SK-N-MC (cell line): ENCODE data around the gene YBEY.
A peak's percentile ranks its signal among the peaks of the same experiment; 100 is the strongest.
"Not testable (repeated sequence)": the region's sequence is repeated elsewhere in the genome, so short reads cannot be mapped to it uniquely, and the experiment has no call there.

Experiments used
- DNase-seq: peaks from one replicate; pipeline ENCODE4 v3.0.0-alpha.2; 2011; ENCODE audit warnings: low read depth, low spot score
- H3K27ac ChIP-seq: fragments of 200-600 bp; sonication (generic); 2 replicates; pipeline ENCODE4 v1.5.1; 2016; ENCODE audit warnings: mixed run types
- H3K36me3 ChIP-seq: fragments of 200-600 bp; sonication (generic); 2 replicates; pipeline ENCODE4 v1.6.1; 2017; ENCODE audit warnings: antibody characterized with exemption, low read length, mixed read lengths; ENCODE audit not compliant: insufficient read depth
- H3K4me3 ChIP-seq: fragments of 200-600 bp; sonication (generic); 2 replicates; pipeline ENCODE4 v1.5.1; 2016
- H3K9ac ChIP-seq: fragments of 200-600 bp; sonication (generic); 2 replicates; pipeline ENCODE4 v1.8.0; 2017; ENCODE audit warnings: mixed run types, mixed read lengths; ENCODE audit not compliant: insufficient read length
- H3K9me3 ChIP-seq: fragments of 200-600 bp; sonication (generic); 2 replicates; pipeline ENCODE4 v1.6.1; 2017; ENCODE audit warnings: low read depth, mild to moderate bottlenecking, antibody characterized with exemption, low read length, moderate library complexity, mixed read lengths
- EZH2 ChIP-seq: fragments of 200-600 bp; sonication (generic); IDR thresholded peaks from one replicate; pipeline ENCODE4 v1.6.1; 2017; ENCODE audit warnings: antibody characterized with exemption
- FOXP2 ChIP-seq: optimal IDR thresholded peaks from 2 replicates; pipeline ENCODE3; 2011; ENCODE audit warnings: mild to moderate bottlenecking, moderate library complexity; ENCODE audit not compliant: insufficient read depth; ENCODE audit errors: extremely low read length, control extremely low read depth
- POLR2AphosphoS5 ChIP-seq: IDR thresholded peaks from 2 replicates; pipeline ENCODE4 v1.6.1; 2012; ENCODE audit warnings: mild to moderate bottlenecking, low read depth, low read length, borderline replicate concordance

YBEY gene

DNA sequence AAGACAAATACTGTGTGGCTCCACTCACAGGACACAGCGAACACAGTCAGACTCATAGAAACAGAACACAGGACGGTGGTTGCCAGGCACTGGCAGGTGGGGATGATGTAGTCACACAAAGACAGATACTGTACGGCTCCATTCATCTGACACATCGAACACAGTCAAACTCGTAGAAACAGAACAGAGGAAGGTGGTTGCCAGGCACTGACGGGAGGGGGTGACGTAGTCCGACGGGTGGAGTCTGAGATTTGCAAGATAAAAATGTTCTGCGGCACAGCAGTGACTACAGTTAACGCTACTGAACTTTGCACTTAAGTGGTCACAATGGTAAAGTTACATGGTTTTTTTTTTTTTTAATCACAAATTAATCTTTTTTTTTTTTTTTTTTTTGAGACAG lies 18.8 kb downstream of the YBEY start:
- no peak for DNase-seq
- Histone ChIP-seq H3K4me3 (no peak overlapping the region), H3K9me3 (no peaks in the 10 kb centered on the region), H3K36me3 (peaks cover 39% of the 10 kb centered on the region; the same call in 1 of the 2 replicates), H3K27ac (no peak overlapping the region), H3K9ac (no peak overlapping the region)
- TF ChIP-seq EZH2 (no peak), FOXP2 (no peak), POLR2AphosphoS5 (no peak)

DNA sequence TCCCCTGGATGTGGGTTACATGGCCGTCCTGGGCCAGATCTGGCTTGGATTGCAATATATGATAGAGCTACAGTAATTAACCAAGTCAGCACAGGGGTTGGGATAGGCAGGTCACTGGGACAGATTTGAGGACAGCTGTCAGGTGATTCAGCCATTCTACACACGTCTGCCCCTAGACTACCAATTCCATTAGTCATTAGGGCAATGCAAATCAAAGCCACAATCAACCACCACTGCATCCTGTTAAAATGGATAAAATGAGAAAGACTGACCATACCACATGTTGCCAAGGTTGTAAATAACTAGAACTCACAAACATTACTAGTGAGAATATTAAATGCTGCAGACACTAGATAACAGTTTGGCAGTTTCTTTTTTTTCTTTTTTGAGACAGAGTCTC lies 21.5 kb downstream of the YBEY start:
- Histone ChIP-seq H3K4me3 (no peak overlapping the region), H3K9ac (no peak overlapping the region), H3K27ac (no peak overlapping the region), H3K36me3 (peaks cover 34% of the 10 kb centered on the region; the same call in 1 of the 2 replicates), H3K9me3 (no peaks in the 10 kb centered on the region)
- TF ChIP-seq FOXP2 (no peak), EZH2 (no peak), POLR2AphosphoS5 (no peak)
- no peak for DNase-seq

DNA sequence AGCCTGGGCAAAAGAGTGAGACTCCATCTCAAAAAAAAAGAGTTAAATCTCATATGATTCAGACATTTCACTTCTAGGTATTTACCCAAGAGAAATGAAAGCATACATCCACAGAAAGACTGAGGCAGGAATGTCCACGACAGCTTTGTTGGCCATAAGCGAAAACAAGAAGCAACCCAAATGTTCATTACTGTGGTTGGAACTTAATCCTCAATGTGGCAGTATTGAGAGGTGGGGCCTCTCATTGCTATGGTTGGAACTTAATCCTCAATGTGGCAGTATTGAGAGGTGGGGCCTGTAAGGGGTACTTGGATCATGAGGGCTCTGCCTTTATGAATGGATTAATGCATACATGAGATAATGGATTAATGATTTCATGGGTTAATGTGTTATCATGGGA lies 22.3 kb downstream of the YBEY start:
- H3K4me3 ChIP-seq = no peak overlapping the region
- H3K9me3 ChIP-seq = no peaks in the 10 kb centered on the region
- TF ChIP-seq EZH2 (no peak), POLR2AphosphoS5 (no peak), FOXP2 (no peak)
- no peak overlapping the region for H3K27ac ChIP-seq
- DNase-seq = no peak
- peaks cover 35% of the 10 kb centered on the region; the same call in 1 of the 2 replicates for H3K36me3 ChIP-seq
- H3K9ac ChIP-seq = no peak overlapping the region

DNA sequence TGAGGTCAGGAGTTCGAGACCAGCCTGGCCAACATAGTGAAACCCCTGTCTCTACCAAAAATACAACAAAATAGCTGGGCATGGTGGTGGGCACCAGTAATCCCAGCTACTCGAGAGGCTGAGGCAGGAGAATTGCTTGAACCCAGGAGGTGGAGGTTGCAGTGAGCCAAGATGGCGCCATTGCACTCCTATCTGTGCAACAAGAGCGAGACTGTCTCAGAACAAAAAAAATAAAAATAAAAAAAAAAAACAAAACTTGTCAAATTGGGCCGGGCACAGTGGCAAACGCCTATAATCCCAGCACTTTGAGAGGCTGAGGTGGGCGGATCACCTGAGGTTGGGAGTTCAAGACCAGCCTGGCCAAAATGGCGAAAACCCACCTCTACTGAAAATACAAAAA lies 24.1 kb downstream of the YBEY start:
- not testable (repeated sequence) for H3K9me3 ChIP-seq, DNase-seq, H3K9ac ChIP-seq, H3K4me3 ChIP-seq, H3K27ac ChIP-seq
- peaks cover 26% of the 10 kb centered on the region; the same call in 1 of the 2 replicates for H3K36me3 ChIP-seq

DNA sequence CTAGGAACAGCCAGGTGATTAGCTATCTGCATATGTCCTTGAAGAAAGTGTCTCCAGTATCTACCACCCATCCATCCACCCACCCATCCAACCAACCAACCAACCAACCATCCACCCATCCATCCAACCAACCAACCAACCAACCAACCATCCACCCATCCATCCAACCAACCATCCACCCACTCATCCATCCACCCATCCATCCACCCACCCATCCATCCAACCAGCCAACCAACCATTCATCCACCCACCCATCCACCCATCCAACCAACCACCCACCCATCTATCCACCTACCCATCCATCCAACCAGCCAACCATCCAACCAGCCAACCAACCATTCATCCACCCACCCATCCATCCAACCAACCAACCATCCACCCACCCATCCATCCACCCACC lies 25.4 kb downstream of the YBEY start:
- H3K9ac ChIP-seq = no peak overlapping the region
- DNase-seq = no peak
- no peak overlapping the region for H3K4me3 ChIP-seq
- H3K36me3 ChIP-seq = peaks cover 24% of the 10 kb centered on the region; the same call in 1 of the 2 replicates
- H3K9me3 ChIP-seq = no peaks in the 10 kb centered on the region
- H3K27ac ChIP-seq = no peak overlapping the region
- TF ChIP-seq POLR2AphosphoS5 = no peak
- no peak for TF ChIP-seq EZH2
- no peak for TF ChIP-seq FOXP2

DNA sequence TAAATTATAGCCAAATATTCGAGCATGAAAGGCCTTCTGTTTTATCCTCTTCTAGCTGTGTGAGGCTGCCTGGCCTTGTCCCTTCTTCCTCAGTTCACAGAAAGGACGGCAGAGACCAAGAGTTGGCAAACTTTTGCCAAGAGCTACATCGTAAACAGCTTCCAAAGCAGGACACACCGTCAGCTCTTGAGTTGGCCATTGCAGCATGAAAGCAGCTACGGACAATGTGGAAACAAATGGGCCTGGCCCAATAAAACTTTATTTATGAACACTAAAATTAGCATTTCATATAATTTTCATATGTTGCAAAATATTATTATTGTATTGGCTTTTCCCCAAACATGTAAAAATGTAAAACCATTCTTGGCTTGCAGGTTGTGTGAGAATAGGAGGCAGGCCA lies 26.8 kb downstream of the YBEY start:
- Histone ChIP-seq H3K4me3 (no peak overlapping the region), H3K36me3 (peaks cover 21% of the 10 kb centered on the region; the same call in 1 of the 2 replicates), H3K9ac (no peak overlapping the region), H3K9me3 (no peaks in the 10 kb centered on the region), H3K27ac (no peak overlapping the region)
- TF ChIP-seq FOXP2 = no peak
- no peak for TF ChIP-seq POLR2AphosphoS5
- no peak for TF ChIP-seq EZH2
- DNase-seq = no peak

DNA sequence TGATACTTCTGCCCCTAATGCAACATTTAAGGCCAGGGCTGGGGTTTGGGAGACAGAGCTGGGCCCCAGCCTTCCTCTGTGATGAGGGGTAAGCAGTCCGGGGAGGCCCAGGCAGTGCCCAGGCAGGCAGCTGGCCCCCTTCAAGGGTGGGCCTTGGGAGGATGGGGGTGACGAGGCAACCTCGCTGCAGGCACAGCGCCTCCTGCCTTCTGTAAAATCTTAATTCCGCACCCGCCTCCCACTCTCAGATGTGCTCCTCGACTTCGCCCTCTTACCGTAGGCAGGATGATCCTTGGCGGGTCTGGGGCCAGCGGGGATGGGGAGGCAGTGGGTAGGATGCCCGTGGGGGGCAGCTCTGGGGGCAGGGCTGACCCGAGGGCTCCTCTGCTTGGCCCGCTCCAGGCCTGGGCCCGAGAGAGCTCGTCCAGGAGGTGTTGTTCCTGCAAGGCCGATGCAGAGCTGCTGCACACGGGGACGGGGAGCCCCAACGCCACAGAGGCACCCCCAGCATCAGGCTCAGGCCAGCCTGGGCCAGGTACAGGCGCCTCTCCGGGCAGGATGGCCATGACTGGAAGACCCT lies 28.4 kb downstream of the YBEY start:
- no peak overlapping the region for H3K4me3 ChIP-seq
- DNase-seq = no peak
- H3K36me3 ChIP-seq = peaks cover 14% of the 10 kb centered on the region; the same call in 1 of the 2 replicates
- no peak overlapping the region for H3K9ac ChIP-seq
- H3K27ac ChIP-seq = no peak overlapping the region
- TF ChIP-seq EZH2 (no peak), POLR2AphosphoS5 (no peak), FOXP2 (no peak)
- H3K9me3 ChIP-seq = no peaks in the 10 kb centered on the region

DNA sequence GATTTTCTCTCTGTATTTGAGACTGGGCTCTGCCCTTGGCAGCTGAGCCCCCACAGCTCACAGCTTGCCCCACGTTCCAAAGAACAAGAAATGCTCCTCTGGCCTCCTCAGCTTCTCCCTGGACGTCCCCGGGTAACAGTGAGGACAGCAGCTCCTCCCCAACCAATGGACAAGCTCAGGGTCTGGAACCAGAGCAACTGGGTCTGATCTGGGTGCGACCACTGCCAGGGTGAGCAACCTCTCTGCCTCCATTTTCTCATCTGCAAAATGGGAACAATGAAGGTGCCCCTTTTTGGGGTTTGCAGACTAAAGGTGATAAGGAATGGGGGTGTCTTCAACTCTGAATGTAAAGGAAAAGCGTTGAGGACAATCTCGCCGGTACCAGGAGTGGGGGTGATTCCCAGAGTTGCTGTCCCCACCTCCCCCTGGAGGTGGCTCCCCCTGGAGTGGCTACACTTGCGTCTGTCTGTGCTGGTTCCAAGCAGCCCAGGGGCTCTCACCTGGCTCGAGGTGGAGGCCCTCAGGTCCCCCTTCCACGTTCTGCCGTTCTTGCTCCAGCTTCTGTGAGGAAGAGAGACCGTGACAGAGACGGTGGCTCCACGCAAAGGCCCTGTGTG lies 30.7 kb downstream of the YBEY start:
- H3K9me3 ChIP-seq = no peaks in the 10 kb centered on the region

DNA sequence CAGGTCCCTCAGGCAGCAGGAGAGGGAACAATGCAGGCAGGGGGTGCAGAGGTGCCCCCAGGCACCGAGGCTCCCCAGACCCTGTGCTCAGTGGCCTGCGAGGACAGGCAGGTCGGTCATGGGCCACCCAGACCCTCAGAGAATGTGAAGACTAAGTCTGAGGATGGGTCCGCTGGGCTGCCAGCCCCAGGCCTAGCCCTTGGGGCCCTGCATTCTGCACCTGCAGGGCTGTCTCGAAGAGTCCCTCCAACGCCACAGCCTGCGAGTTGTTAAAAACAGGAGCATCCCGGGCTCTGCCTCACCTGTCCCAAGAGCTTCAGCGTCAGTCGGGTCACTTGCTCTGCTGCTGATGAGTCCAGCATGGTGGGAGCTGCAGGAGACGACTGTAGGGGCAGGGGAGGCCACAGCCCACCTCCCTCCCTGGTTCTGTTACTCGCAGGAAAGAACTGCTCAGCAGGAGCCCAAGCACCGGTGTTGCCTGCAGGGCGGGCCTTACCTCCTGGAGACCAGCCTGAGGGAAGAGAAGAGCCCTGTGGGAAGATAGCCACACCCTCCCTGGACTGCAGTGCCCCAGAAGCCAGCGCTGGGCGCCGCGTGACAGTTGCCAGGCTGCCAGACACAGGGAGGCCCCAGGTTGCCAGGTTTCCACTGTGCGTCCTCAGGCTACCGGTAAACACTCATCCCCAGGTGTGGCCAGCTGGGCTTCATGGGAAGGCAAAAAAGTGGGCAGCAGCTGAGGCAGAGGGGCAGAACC lies 31.7 kb downstream of the YBEY start:
- TF ChIP-seq EZH2 (no peak), POLR2AphosphoS5 (peak; percentile 24; the same call in 1 of the 2 replicates)
- Histone ChIP-seq H3K4me3 (no peak overlapping the region), H3K9ac (no peak overlapping the region), H3K9me3 (no peaks in the 10 kb centered on the region), H3K27ac (no peak overlapping the region), H3K36me3 (peaks cover 11% of the 10 kb centered on the region; the same call in 1 of the 2 replicates)
- no peak for DNase-seq

More for the DNA sequence above, 30.7 kb downstream of the YBEY start:
- H3K36me3 ChIP-seq = peaks cover 6% of the 10 kb centered on the region; the same call in 1 of the 2 replicates
- DNase-seq = no peak
- no peak overlapping the region for H3K4me3 ChIP-seq
- TF ChIP-seq POLR2AphosphoS5 = peak; percentile 14; the same call in 1 of the 2 replicates
- no peak for TF ChIP-seq EZH2
- no peak for TF ChIP-seq FOXP2
- H3K27ac ChIP-seq = no peak overlapping the region
- no peak overlapping the region for H3K9ac ChIP-seq
